HPDE6-E6E7 (cell line): ENCODE results near the gene SLC12A5.

Source experiments
- DNase-seq: peaks from one replicate; pipeline ENCODE4 v3.0.0; 2011; ENCODE audit warnings: missing footprints; ENCODE audit errors: extremely low spot score

The SLC12A5 gene

GRCh38 chr20:46006964-46007363 lies 22.1 kb upstream of the SLC12A5 start:
- no peak for DNase-seq

- no peak for DNase-seq
Observed at GRCh38 chr20:46007671-46008070, 21.3 kb upstream of the SLC12A5 start.

- no peak for DNase-seq
Observed at GRCh38 chr20:46009816-46010215, 19.2 kb upstream of the SLC12A5 start.

- DNase-seq: no peak
Observed at GRCh38 chr20:46010491-46011391, 18.3 kb upstream of the SLC12A5 start.

GRCh38 chr20:46011631-46012482 lies 17.2 kb upstream of the SLC12A5 start:
- DNase-seq: no peak

- no peak for DNase-seq
Observed at GRCh38 chr20:46012921-46013320, 16.1 kb upstream of the SLC12A5 start.

- DNase-seq: no peak
Observed at GRCh38 chr20:46013322-46013828, 15.6 kb upstream of the SLC12A5 start.

- peak; percentile 83 for DNase-seq
Observed at GRCh38 chr20:46013829-46014516, 15.0 kb upstream of the SLC12A5 start.

- DNase-seq: no peak
Observed at GRCh38 chr20:46014517-46015396, 14.3 kb upstream of the SLC12A5 start.

- DNase-seq: no peak
Observed at GRCh38 chr20:46017272-46017671, 11.7 kb upstream of the SLC12A5 start.

- DNase-seq: no peak
Observed at GRCh38 chr20:46018112-46018511, 10.9 kb upstream of the SLC12A5 start.

GRCh38 chr20:46018611-46019010 lies 10.4 kb upstream of the SLC12A5 start:
- no peak for DNase-seq

- DNase-seq: no peak
Observed at GRCh38 chr20:46020555-46020954, 8.5 kb upstream of the SLC12A5 start.

- peak; percentile 78 for DNase-seq
Observed at GRCh38 chr20:46021361-46022359, 7.4 kb upstream of the SLC12A5 start.

GRCh38 chr20:46022411-46023147 lies 6.4 kb upstream of the SLC12A5 start:
- DNase-seq: peak; percentile 58

- no peak for DNase-seq
Observed at GRCh38 chr20:46023148-46023484, 5.9 kb upstream of the SLC12A5 start.

GRCh38 chr20:46023999-46024398 lies 5.0 kb upstream of the SLC12A5 start:
- DNase-seq: no peak

GRCh38 chr20:46025376-46025783 lies 3.6 kb upstream of the SLC12A5 start:
- DNase-seq: no peak

GRCh38 chr20:46027245-46027853 lies 1.7 kb upstream of the SLC12A5 start:
- DNase-seq: peak; percentile 73
